Measurements from ENCODE around the gene HSPG2. TPM values are rescaled to one million over a fixed set of nuclear protein-coding genes. Genes with fewer than 3 reads are reported as not detected.

HSPG2 gene
- total and polyA plus RNA-seq, 2 of the 13 experiments (the other 11 are each of a cell fraction or from before 2014, with no cell fraction given) = 9.1 to 13.1 TPM

GRCh38 chr1:21902026-21903012 lies 34.8 kb downstream of the HSPG2 start:
- ATAC-seq = peak; percentile 24; the same call in 2 of the 3 replicates
- no peak for FAIRE-seq
- H3K9ac ChIP-seq (ENCODE audit: insufficient read depth, low read depth, low read length) = no peak overlapping the region
- no peak overlapping the region for H3K4me3 ChIP-seq (replicated peaks in 1 of 3; ENCODE audit: insufficient read depth in 1 of 3, low read depth in 2 of 3, low read length in 3 of 3)
- 65% methylated on average over 8 of the region's 20 CpGs for WGBS (ENCODE audit: low lambda C conversion rate)
- in situ Hi-C loops (cut with HindIII; ENCODE audit: extremely low pct_ligation_motif_present, low pct_unique_long_range_greater_than_20kb) = no loop called here
- no peaks in the 10 kb centered on the region for H3K27me3 ChIP-seq (ENCODE audit: control insufficient read depth in 1 of 2, insufficient read depth in 2 of 2, low read length in 2 of 2)
- DNase-seq (ENCODE audit: low spot score) = no peak
- peak overlapping the region; percentile 44 for H3K27ac ChIP-seq (ENCODE audit: extremely low read length, insufficient read depth, low read length)
- H2AFZ ChIP-seq (ENCODE audit: low read length) = no peak overlapping the region
- no peaks in the 10 kb centered on the region for H3K9me3 ChIP-seq (ENCODE audit: low read length)
- no TSS peak for BruUV-seq (replicated peaks)
- no peaks in the 10 kb centered on the region for H3K79me2 ChIP-seq (ENCODE audit: insufficient read depth, low read length)
- ChIA-PET CTCF (ENCODE audit: low intra/inter-chr PET ratio, low total read pairs) (no interaction called here), POLR2A (no interaction called here)
- H3K4me2 ChIP-seq (ENCODE audit: low read depth, low read length) = peak overlapping the region; percentile 14; the same call in 1 of the 2 replicates
- H3K36me3 ChIP-seq (replicated peaks in 1 of 2; ENCODE audit: control insufficient read depth in 1 of 2, insufficient read depth in 2 of 2, low read length in 2 of 2) = no peaks in the 10 kb centered on the region
- intact Hi-C loops (cut with micrococcal nuclease; ENCODE audit: unreplicated experiment) = no loop called here
- H4K20me1 ChIP-seq (ENCODE audit: insufficient read depth, low read length) = no peaks in the 10 kb centered on the region
- H3K4me1 ChIP-seq (ENCODE audit: insufficient read depth, low read length) = peaks cover 52% of the 10 kb centered on the region
- no peak for TF ChIP-seq PLSCR1 (CRISPR knock-in tag; IDR thresholded peaks at IDR 0.05; ENCODE audit: borderline replicate concordance)
- TF ChIP-seq ZNF878 (CRISPR knock-in tag; IDR thresholded peaks at IDR 0.05) = no peak
- no peak for TF ChIP-seq HMG20A (CRISPR knock-in tag; IDR thresholded peaks at IDR 0.05; ENCODE audit: borderline replicate concordance)
- TF ChIP-seq ATF3 (CRISPR knock-in tag; IDR thresholded peaks at IDR 0.05) = no peak
- no peak for TF ChIP-seq IRF2 (CRISPR knock-in tag; IDR thresholded peaks at IDR 0.05)
- no peak for TF ChIP-seq ATAD3A (CRISPR knock-in tag; IDR thresholded peaks at IDR 0.05)
- TF ChIP-seq ATF7 (IDR thresholded peaks at IDR 0.05) = no peak
- no peak for TF ChIP-seq ATF7 (CRISPR knock-in tag; IDR thresholded peaks at IDR 0.05)
- TF ChIP-seq MXI1 (IDR thresholded peaks at IDR 0.05; ENCODE audit: borderline replicate concordance, low read depth, low read length) = no peak
- TF ChIP-seq ZNF558 (CRISPR knock-in tag; IDR thresholded peaks at IDR 0.05; ENCODE audit: borderline replicate concordance) = no peak
- TF ChIP-seq REST (IDR thresholded peaks at IDR 0.05; ENCODE audit: borderline replicate concordance in 1 of 2, low read depth in 1 of 2, low read length in 2 of 2) = no peak
- no peak for TF ChIP-seq ZBTB7B (CRISPR knock-in tag; IDR thresholded peaks at IDR 0.05)
- peak; percentile 51 for TF ChIP-seq ZNF770 (CRISPR knock-in tag; IDR thresholded peaks at IDR 0.05)
- no peak for TF ChIP-seq ZFP41 (CRISPR knock-in tag; IDR thresholded peaks at IDR 0.05; ENCODE audit: borderline replicate concordance)
- no peak for TF ChIP-seq ZNF274 (CRISPR knock-in tag; IDR thresholded peaks at IDR 0.05)
- TF ChIP-seq TRIM24 (CRISPR knock-in tag; IDR thresholded peaks at IDR 0.05) = no peak
- TF ChIP-seq EHMT2 (IDR thresholded peaks at IDR 0.05; ENCODE audit: borderline replicate concordance, low read depth, low read length) = no peak
